GM19467 (cell line): ENCODE results near the gene PROSER3.
"Not testable (repeated sequence)": the region's sequence is repeated elsewhere in the genome, so short reads cannot be mapped to it uniquely, and the experiment has no call there.

Experiments used
- ATAC-seq: cut with Tn5 transposase; IDR thresholded peaks from one replicate; pipeline ENCODE4 v1.9.1; 2021; ENCODE audit warnings: mild to moderate bottlenecking, moderate library complexity; ENCODE audit not compliant: unreplicated experiment

Gene PROSER3

DNA sequence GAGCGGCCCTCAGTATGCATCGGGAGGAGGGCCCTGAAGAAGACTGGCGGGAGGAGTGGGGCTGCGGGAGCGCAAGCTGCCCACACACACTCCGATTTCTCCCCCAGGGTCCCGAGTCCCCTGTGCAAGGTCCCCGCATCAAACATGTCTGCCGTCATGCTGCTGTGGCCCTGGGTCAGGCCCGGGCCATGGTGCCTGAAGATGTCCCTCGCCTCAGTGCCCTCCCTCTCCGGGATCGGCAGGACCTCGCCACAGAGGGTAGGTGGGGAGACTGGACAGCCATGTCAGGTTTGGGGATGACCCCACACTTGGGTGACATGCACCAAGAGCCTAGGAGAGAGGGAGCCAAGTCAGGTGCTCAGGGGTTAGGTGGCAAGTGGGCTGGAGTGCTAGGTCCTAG, 35.5 kb upstream of the PROSER3 start:
- ATAC-seq = no peak

DNA sequence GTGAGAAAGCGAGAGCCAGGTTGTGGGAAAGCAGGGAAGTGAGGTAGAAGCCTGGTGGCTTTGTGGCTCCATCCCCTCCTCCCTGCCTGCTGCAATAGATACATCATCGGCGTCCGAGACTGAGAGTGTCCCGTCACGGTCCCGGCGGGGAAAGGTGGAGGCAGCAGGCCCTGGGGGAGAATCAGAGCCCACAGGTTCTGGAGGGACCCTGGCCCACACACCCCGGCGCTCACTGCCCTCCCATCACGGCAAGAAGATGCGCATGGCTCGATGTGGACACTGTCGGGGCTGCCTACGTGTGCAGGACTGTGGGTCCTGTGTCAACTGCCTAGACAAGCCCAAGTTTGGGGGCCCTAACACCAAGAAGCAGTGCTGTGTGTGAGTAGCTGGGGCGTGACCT, 35.1 kb upstream of the PROSER3 start:
- ATAC-seq = no peak

DNA sequence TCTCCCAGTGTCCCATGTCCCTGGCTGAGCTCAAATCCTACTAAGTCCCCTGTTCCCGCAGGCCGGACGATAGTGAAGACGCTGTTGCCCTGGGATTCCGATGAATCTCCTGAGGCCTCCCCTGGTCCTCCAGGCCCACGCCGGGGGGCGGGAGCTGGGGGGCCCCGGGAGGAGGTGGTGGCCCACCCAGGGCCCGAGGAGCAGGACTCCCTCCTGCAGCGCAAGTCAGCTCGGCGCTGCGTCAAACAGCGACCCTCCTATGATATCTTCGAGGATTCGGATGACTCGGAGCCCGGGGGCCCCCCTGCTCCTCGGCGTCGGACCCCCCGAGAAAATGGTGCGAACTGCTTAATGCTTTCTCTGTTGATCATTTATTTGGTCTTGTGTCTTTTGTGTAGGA, 34.3 kb upstream of the PROSER3 start:
- no peak for ATAC-seq

DNA sequence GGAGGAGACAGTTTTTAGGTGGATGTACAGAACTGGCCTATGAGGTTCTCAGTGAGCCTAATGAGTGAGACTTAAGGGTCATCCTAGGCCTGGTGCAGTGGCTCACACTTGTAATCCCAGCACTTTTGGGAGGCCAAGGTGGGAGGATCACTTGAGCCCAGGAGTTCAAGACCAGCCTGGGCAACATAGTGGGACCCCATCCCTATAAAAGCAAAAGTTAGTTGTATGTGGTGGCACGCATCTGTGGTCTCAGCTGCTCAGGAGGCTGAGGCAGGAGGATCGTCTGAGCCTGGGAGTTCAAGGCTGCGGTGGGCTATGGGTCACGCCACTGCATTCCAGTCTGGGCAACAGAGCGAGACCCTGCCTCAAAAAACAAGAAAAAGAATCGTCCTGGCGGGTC, 33.8 kb upstream of the PROSER3 start:
- not testable (repeated sequence) for ATAC-seq

DNA sequence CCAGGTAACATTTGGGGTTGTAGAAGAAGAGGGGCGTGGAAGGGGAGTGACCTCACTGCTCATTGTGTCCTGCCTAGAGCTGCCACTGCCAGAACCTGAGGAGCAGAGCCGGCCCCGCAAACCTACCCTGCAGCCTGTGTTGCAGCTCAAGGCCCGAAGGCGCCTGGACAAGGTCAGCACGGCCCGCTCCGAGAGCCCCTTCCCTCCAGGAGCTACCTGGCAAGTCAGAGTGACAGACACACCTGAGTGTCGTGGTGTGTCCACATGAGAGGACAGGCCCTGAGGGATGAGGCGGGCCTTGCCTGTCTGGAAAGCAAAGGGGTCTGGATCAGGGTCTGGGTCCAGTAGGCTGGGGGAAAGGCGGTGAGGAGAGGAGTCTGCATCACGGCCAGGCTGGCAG, 33.4 kb upstream of the PROSER3 start:
- ATAC-seq = no peak

DNA sequence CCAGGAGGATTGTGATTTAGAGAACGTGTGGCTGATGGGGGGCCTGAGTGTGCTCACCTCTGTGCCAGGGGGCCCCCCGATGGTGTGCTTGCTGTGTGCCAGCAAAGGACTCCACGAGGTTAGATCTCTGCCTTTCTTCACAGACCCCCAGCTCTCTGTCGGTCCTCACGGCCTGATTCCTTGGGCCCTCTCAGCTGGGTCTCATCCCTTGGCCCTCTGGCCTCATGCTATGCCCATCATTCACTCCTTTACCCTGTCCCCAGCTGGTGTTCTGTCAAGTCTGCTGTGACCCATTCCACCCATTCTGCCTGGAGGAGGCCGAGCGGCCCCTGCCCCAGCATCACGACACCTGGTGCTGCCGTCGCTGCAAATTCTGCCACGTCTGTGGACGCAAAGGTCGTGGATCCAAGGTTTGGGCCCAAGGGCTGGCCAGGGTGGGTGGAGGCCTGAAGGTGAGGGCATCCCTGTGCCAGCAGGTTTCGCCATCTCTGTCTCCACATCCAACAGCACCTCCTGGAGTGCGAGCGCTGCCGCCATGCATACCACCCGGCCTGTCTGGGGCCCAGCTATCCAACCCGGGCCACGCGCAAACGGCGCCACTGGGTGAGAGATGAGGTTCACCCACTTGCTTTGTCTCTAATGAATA, 32.6 kb upstream of the PROSER3 start:
- no peak for ATAC-seq

DNA sequence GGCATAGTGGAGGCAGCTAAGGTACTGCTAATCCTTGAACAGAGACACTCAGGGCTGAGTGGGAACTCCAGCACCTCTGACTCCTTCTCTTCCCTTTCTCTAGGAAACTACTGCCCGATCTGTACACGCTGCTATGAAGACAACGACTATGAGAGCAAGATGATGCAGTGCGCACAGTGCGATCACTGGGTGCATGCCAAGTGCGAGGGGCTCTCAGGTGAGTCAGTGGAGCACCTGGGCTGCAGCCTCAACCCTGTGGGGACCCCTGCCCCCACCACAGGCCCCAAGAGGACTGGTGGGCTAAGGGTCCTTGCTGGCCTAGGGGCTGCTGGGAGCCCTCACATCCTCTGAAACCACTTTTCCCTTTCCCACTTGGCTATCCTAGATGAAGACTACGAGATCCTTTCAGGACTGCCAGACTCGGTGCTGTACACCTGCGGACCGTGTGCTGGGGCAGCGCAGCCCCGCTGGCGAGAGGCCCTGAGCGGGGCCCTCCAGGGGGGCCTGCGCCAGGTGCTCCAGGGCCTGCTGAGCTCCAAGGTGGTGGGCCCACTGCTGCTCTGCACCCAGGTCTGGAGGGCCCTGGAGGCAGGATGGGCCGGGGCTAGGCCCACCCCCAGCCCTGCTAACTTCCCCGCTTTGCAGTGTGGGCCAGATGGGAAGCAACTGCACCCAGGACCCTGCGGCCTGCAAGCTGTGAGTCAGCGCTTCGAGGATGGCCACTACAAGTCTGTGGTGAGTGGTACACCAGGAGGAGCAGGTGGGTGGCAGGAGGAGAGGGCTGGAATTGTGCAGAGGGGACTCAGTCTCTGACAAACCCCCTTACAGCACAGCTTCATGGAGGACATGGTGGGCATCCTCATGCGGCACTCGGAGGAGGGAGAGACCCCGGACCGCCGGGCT, 30.7 kb upstream of the PROSER3 start:
- ATAC-seq = no peak

DNA sequence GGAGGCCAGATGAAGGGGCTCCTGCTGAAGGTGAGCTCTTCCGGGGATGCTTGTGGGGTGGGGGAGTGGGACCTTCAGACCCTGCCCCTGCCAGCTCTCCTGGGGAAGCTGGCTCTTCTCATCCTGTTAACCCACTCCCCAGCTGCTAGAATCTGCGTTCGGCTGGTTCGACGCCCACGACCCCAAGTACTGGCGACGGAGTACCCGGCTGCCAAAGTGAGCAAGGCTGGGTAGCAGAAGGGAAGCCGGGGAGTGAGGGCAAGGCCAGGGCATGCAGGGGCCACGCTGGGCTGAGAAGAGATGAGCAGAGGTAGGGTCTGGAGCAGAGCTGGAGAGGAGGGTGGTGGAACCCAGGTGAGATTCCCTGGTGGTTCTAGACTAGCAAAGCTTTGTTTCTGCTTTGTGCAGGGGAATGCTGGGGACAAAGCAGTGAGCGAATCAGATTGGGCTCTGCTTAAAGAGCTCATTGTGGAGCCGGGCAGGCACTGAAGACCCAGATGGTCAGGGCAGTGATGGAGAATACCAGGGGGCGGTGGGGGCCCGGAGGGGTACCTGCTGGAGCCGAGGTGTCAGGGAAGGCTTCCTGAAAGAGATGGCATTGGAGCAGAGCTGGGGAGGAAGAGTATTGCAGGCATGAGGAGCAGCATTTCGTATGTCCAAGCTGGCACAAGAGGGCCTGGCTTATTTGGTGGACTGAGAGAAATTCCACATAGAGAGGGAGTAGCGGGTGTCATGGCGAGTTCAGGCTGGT, 29.8 kb upstream of the PROSER3 start:
- no peak for ATAC-seq

DNA sequence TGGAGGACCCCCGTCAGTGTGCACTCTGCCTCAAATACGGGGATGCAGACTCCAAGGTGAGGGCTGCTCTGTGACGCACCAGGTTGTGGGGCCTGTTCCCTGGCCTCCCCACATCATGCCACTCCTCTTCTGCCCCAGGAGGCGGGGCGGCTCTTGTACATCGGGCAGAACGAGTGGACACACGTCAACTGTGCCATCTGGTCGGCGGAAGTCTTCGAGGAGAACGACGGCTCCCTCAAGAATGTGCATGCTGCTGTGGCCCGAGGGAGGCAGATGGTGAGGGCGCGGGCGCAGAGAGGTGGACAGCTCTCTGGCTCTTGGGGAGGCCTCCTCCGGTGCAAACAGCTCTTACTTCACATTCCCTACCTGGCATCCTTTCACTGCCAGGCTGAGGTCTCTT, 29.0 kb upstream of the PROSER3 start:
- no peak for ATAC-seq

DNA sequence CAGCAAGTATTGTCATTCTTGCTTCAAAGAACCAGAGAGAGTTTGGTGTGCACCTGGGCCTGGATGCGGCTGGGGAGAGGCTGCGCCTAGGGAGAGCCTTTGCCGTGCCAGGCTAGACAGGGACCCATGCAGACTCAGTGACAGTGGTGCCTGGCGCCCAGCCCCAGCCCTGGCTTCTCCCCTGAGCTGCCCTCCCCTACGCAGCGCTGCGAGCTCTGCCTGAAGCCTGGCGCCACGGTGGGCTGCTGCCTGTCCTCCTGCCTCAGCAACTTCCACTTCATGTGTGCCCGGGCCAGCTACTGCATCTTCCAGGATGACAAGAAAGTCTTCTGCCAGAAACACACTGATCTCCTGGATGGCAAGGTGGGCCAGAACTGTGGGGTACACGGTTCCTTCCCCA, 28.2 kb upstream of the PROSER3 start:
- ATAC-seq = no peak

DNA sequence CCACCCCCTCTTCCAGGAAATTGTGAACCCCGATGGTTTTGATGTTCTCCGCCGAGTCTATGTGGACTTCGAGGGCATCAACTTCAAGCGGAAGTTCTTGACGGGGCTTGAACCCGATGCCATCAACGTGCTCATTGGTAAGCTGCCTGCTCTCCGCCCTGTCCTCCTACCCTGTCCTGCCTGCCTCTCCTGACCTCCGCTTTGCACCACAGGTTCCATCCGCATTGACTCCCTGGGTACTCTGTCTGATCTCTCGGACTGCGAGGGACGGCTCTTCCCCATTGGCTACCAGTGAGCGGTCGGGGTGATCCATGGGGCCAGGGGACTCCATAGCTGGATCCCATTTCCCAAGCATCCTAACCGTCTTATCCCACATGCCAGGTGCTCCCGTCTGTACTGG, 27.6 kb upstream of the PROSER3 start:
- no peak for ATAC-seq

DNA sequence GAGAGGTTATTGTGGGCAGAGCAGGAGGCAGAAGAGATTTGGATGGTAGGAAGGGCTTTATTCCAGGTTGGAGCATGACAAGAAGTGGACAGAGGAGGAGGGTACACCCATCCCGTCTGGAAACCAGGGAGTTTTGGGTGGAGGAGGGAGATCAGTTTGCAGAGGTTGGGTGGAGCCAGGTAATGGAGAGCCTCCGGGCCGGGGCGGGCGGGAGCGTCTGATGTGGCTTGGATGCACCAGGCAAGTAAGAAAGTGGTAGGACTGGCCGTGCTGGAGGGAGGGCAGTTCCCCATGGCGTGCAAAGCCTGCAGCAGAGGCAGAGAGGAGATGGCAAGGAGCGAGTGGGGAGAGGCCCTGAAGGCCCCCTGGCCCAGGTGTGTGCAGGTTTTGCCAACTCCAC, 26.6 kb upstream of the PROSER3 start:
- no peak for ATAC-seq

DNA sequence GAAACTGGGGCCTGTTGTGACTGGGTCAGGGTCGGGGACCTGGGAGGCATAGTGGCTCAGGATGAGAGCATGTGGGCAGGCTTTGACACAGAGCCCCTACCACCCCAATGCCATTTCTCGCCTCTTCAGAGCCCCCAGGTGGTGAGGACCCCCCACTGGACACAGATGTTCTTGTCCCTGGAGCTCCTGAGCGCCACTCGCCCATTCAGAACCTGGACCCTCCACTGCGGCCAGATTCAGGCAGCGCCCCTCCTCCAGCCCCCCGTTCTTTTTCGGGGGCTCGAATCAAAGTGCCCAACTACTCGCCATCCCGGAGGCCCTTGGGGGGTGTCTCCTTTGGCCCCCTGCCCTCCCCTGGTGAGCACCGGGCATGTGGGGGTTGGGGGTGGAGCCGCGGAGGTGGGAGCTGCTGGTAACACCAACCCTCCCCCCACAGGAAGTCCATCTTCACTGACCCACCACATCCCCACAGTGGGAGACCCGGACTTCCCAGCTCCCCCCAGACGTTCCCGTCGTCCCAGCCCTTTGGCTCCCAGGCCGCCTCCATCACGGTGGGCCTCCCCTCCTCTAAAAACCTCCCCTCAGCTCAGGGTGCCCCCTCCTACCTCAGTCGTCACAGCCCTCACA, 26.1 kb upstream of the PROSER3 start:
- ATAC-seq = no peak

DNA sequence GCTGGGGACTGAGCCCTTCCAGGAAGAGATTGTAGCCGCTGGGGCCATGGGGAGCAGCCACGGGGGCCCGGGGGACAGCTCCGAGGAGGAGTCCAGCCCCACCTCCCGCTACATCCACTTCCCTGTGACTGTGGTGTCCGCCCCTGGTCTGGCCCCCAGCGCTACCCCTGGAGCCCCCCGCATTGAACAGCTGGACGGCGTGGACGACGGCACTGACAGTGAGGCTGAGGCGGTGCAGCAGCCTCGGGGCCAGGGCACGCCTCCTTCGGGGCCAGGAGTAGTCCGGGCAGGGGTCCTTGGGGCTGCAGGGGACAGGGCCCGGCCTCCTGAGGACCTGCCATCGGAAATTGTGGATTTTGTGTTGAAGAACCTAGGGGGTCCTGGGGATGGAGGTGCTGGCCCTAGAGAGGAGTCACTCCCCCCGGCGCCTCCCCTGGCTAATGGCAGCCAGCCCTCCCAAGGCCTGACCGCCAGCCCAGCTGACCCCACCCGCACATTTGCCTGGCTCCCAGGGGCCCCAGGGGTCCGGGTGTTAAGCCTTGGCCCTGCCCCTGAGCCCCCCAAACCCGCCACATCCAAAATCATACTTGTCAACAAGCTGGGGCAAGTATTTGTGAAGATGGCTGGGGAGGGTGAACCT, 25.3 kb upstream of the PROSER3 start:
- ATAC-seq = no peak

DNA sequence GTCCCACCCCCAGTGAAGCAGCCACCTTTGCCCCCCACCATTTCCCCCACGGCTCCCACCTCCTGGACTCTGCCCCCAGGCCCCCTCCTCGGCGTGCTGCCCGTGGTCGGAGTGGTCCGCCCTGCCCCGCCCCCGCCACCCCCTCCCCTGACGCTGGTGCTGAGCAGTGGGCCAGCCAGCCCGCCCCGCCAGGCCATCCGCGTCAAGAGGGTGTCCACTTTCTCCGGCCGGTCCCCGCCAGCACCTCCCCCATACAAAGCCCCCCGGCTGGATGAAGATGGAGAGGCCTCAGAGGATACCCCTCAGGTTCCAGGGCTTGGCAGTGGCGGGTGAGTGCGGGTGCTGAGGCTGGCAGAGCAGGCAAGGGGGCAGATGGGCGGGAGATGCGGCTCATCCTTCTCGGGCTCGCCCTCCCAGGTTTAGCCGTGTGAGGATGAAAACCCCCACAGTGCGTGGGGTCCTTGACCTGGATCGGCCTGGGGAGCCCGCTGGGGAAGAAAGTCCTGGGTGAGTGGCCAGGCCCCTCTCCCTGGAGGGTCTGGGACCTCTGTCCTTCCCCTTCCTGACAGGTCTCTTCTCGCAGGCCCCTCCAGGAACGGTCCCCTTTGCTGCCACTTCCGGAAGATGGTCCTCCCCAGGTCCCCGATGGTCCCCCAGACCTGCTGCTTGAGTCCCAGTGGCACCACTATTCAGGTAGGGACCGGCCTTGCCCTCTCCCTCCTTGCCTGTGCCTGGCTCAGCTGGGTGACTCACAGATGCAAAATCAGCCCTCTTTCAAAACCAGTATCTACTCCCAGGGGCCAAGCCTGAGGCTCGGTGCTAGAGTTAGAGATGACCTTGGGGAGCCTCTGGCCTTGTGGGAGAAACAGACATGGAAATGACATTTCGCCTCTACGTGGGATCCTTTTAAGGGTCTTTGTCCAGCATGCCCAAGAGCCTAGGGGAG, 24.5 kb upstream of the PROSER3 start:
- ATAC-seq = no peak

DNA sequence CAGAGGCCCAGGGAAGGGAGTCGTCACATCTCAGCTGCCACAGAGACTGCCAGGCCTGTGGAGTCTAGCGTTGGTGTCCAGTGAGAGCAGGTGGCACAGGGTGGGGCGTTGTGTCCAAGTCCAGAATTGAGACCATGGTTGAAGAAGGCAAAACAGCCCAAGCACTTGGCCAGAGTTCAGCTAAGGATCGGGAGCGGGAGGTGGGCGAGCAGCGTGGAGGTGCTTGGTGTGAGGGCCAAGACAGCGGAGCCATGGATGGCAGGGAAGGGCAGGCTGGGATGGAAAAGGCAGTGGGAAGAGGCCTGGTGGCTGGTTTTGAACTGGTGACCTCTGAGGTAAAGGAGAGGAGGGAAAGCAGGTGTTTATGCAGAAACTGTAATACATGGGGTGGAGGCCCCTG, 23.7 kb upstream of the PROSER3 start:
- no peak for ATAC-seq

DNA sequence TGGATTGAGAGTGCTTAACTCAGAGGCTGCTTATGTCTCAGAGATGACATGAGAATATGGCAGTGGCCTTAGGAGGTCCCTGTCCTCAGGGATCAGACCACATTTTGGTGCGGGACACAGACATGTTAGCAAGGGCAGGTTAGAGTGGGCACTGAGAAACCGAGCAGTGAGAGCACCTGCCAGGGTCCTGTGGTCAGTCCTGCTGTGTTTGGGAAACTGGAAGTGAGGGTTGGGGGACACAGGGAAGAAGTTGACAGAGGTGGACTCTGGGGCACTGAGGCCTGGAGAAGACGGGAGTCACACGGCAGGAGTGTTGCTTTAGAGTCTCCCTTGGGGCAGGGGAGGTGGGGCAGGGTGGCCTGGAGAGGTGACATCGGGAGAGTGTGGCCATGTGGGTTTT, 23.1 kb upstream of the PROSER3 start:
- ATAC-seq = no peak

DNA sequence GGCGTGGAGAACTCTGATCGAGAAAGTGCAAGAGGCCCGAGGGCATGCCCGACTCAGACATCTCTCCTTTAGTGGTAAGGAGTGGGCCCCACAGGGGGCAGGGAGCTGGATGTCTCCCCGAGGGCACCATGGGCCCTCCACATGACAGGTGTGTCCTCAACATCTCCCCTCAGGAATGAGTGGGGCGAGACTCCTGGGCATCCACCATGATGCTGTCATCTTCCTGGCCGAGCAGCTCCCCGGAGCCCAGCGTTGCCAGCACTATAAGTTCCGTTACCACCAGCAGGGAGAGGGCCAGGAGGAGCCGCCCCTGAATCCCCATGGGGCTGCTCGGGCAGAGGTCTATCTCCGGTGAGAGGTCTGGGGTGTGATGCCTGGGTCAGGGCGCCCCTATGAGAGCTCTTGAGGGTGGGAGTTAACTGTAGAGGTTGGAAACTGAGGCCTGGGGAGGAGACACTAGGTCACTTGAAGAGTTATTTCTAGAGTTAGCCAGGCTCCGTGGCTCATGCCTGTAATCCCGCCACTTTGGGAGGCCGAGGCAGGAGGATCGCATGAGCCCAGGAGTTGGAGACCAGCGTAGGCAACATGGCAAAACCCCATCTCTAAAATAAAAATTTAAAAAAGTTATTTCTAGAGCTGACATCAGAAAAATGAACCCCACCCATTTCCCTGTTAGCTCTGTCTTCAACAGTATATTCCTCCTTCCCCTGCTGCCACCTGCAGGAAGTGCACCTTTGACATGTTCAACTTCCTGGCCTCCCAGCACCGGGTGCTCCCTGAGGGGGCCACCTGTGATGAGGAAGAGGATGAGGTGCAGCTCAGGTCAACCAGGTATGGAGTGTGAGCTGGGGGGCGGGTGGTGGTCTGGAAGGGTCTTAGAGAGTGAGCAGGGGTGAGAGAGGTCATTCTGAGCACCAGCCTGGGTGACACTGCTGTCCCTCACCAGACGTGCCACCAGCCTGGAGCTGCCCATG, 20.8 kb upstream of the PROSER3 start:
- no peak for ATAC-seq
